NCI-H510A treated with DMSO at 0.1 percent for 48 hours (cell line): ENCODE measurements around the gene C20orf144.
"Not testable (repeated sequence)": the region's sequence is repeated elsewhere in the genome, so short reads cannot be mapped to it uniquely, and the experiment has no call there.

Source experiments
- DNase-seq: peaks from one replicate; lab custom pipeline; 2025; lab: John Stamatoyannopoulos, UW

Gene C20orf144

GRCh38 chr20:33693741-33694638 lies 31.9 kb downstream of the C20orf144 start:
- no peak for DNase-seq

- no peak for DNase-seq
These were observed 32.5 kb downstream of the C20orf144 start for GRCh38 chr20:33694639-33695012.

GRCh38 chr20:33696448-33696847 lies 34.3 kb downstream of the C20orf144 start:
- DNase-seq, result no peak

- no peak for DNase-seq
These were observed 35.0 kb downstream of the C20orf144 start for GRCh38 chr20:33697129-33697528.

GRCh38 chr20:33698966-33699365 lies 36.8 kb downstream of the C20orf144 start:
- not testable (repeated sequence) for DNase-seq

GRCh38 chr20:33700696-33701441 lies 38.7 kb downstream of the C20orf144 start:
- DNase-seq, result not testable (repeated sequence)

- DNase-seq, result no peak
These were observed 39.7 kb downstream of the C20orf144 start for GRCh38 chr20:33701629-33702450.

GRCh38 chr20:33702861-33703260 lies 40.7 kb downstream of the C20orf144 start:
- no peak for DNase-seq

GRCh38 chr20:33703498-33704137 lies 41.5 kb downstream of the C20orf144 start:
- no peak for DNase-seq

- DNase-seq, result no peak
These were observed 42.2 kb downstream of the C20orf144 start for GRCh38 chr20:33704197-33704924.

- no peak for DNase-seq
These were observed 45.5 kb downstream of the C20orf144 start for GRCh38 chr20:33707668-33708067.

- DNase-seq, result no peak
These were observed 47.3 kb downstream of the C20orf144 start for GRCh38 chr20:33709398-33709797.

- no peak for DNase-seq
These were observed 47.9 kb downstream of the C20orf144 start for GRCh38 chr20:33709905-33710541.

- no peak for DNase-seq
These were observed 48.7 kb downstream of the C20orf144 start for GRCh38 chr20:33710681-33711445.

- no peak for DNase-seq
These were observed 49.3 kb downstream of the C20orf144 start for GRCh38 chr20:33711446-33711738.
